Caco-2 (cell line): Measurements from ENCODE around the gene SH2D4B. TPM values are rescaled to one million over a fixed set of nuclear protein-coding genes. Genes with fewer than 3 reads are reported as not detected.

ENCODE experiments used
- BruUV-seq: library from RNA; stranded (reverse); fragments of 400-500 nt; replicated peaks from 2 replicates; lab custom pipeline; 2021; lab: Mats Ljungman, UMichigan
- CTCF ChIA-PET: fragments of 300-600 bp; sonication (Branson Sonifier 250); formaldehyde crosslinking; loops from one replicate; lab custom pipeline; 2022; ENCODE audit warnings: antibody characterized with exemption; lab: Charles Lee
- POLR2A ChIA-PET: fragments of 300-600 bp; sonication (Branson Sonifier 250); formaldehyde crosslinking; loops from one replicate; lab custom pipeline; 2022; ENCODE audit warnings: antibody characterized with exemption; lab: Charles Lee
- DNase-seq, 2 experiments: peaks; one replicate each; pipeline versions ENCODE4 v3.0.0 to v3.0.0-alpha.2; 2020 to 2022
- H3K27me3 ChIP-seq: replicated peaks from 2 replicates; pipeline ENCODE4 v1.6.0; 2011; ENCODE audit warnings: low read length; ENCODE audit not compliant: control insufficient read depth, insufficient read depth
- H3K36me3 ChIP-seq: 2 replicates; pipeline ENCODE4 v1.5.1; 2011; ENCODE audit warnings: low read length; ENCODE audit not compliant: control insufficient read depth, insufficient read depth
- H3K4me1 ChIP-seq: fragments of 250-450 bp; sonication (Bioruptor Pico); 2 replicates; pipeline ENCODE4 v1.5.1; 2020; ENCODE audit warnings: mild to moderate bottlenecking
- H3K4me3 ChIP-seq: 2 replicates; pipeline ENCODE4 v1.5.1; 2011; ENCODE audit warnings: low read depth, mild to moderate bottlenecking, control low read depth, low read length
- H3K9me3 ChIP-seq: fragments of 250-450 bp; sonication (Bioruptor Pico); 2 replicates; pipeline ENCODE4 v1.5.1; 2020; ENCODE audit warnings: mild to moderate bottlenecking, moderate library complexity
- H3K27ac Mint-ChIP-seq: one replicate; pipeline ENCODE4 v1.8.0; 2022; ENCODE audit warnings: mixed read lengths; ENCODE audit not compliant: unreplicated experiment
- H3K27me3 Mint-ChIP-seq: one replicate; pipeline ENCODE4 v1.8.0; 2022; ENCODE audit warnings: mixed read lengths; ENCODE audit not compliant: insufficient read depth, unreplicated experiment
- H3K36me3 Mint-ChIP-seq: one replicate; pipeline ENCODE4 v1.8.0; 2022; ENCODE audit warnings: mild to moderate bottlenecking, mixed read lengths; ENCODE audit not compliant: insufficient read depth, unreplicated experiment
- H3K4me1 Mint-ChIP-seq: one replicate; pipeline ENCODE4 v1.8.0; 2022; ENCODE audit warnings: low read depth, mixed read lengths; ENCODE audit not compliant: unreplicated experiment
- H3K4me3 Mint-ChIP-seq: one replicate; pipeline ENCODE4 v1.8.0; 2022; ENCODE audit warnings: mild to moderate bottlenecking, moderate library complexity, mixed read lengths; ENCODE audit not compliant: unreplicated experiment
- H3K9me3 Mint-ChIP-seq: one replicate; pipeline ENCODE4 v1.8.0; 2022; ENCODE audit warnings: mixed read lengths; ENCODE audit not compliant: unreplicated experiment
- intact Hi-C: fragments of 100-400 bp; cut with micrococcal nuclease; formaldehyde crosslinking; loops from one replicate; pipeline ENCODE4 v1.10.0; 2022; ENCODE audit not compliant: unreplicated experiment
- total RNA-seq: library from RNA; stranded (reverse); gene quantifications from 2 replicates; pipeline ENCODE4 v1.2.3, GENCODE V29; 2022
- TF ChIP-seq, protein P1 (sequence below), 2 experiments: fragments of 200-600 bp in 1 of 2; IDR thresholded peaks; 1 replicate in 1 of 2; 2 replicates in 1 of 2; pipeline versions ENCODE4 v1.5.1 to v1.8.0; 2011 to 2022; ENCODE audit warnings: antibody characterized with exemption in 1 of 2, control low read depth in 1 of 2, inconsistent platforms in 1 of 2, low read depth in 1 of 2, low read length in 1 of 2, mild to moderate bottlenecking in 1 of 2, moderate library complexity in 1 of 2; ENCODE audit not compliant: insufficient read depth in 1 of 2, severe bottlenecking in 1 of 2, unreplicated experiment in 1 of 2

Gene SH2D4B
- total RNA-seq, 1 experiment from 2014 or later = 0.23 TPM

DNA sequence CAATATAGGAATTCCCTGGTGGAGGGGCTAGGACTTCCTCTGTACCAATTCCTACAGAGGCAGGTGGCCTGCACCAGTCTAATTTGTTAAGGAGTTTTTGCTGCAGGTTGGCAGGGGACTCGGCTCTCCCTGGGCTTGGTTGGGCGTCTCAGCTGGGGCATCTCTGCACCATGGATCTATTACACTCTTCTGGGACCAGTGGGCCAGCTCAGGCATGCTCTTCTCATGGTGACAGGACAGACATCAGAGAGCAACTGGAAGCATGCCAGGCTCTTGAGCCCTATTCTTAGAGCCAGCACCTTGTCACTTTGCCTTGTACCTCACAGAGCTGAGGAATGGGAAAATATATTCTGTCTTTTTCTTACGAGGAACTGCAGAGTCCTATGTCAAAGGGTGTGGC, 74.6 kb downstream of the SH2D4B start:
- H3K36me3 ChIP-seq = no peaks in the 10 kb centered on the region
- no peaks in the 10 kb centered on the region for H3K36me3 Mint-ChIP-seq
- TF ChIP-seq, protein P1, sequence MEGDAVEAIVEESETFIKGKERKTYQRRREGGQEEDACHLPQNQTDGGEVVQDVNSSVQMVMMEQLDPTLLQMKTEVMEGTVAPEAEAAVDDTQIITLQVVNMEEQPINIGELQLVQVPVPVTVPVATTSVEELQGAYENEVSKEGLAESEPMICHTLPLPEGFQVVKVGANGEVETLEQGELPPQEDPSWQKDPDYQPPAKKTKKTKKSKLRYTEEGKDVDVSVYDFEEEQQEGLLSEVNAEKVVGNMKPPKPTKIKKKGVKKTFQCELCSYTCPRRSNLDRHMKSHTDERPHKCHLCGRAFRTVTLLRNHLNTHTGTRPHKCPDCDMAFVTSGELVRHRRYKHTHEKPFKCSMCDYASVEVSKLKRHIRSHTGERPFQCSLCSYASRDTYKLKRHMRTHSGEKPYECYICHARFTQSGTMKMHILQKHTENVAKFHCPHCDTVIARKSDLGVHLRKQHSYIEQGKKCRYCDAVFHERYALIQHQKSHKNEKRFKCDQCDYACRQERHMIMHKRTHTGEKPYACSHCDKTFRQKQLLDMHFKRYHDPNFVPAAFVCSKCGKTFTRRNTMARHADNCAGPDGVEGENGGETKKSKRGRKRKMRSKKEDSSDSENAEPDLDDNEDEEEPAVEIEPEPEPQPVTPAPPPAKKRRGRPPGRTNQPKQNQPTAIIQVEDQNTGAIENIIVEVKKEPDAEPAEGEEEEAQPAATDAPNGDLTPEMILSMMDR (IDR thresholded peaks at IDR 0.05; ENCODE audit: insufficient read depth in 1 of 2, low read depth in 1 of 2, low read length in 1 of 2, severe bottlenecking in 1 of 2, unreplicated experiment in 1 of 2) = no peak
- no peak overlapping the region for H3K4me3 Mint-ChIP-seq
- no peak overlapping the region for H3K27ac Mint-ChIP-seq
- ChIA-PET POLR2A (no interaction called here), CTCF (no interaction called here)
- BruUV-seq = no TSS peak
- intact Hi-C loops = no loop called here
- H3K9me3 ChIP-seq = no peaks in the 10 kb centered on the region
- H3K4me3 ChIP-seq = no peak overlapping the region
- H3K9me3 Mint-ChIP-seq = no peaks in the 10 kb centered on the region
- DNase-seq = no peak
- no peaks in the 10 kb centered on the region for H3K4me1 Mint-ChIP-seq
- no peaks in the 10 kb centered on the region for H3K27me3 ChIP-seq
- H3K4me1 ChIP-seq = no peaks in the 10 kb centered on the region
- H3K27me3 Mint-ChIP-seq = peaks cover 3% of the 10 kb centered on the region

DNA sequence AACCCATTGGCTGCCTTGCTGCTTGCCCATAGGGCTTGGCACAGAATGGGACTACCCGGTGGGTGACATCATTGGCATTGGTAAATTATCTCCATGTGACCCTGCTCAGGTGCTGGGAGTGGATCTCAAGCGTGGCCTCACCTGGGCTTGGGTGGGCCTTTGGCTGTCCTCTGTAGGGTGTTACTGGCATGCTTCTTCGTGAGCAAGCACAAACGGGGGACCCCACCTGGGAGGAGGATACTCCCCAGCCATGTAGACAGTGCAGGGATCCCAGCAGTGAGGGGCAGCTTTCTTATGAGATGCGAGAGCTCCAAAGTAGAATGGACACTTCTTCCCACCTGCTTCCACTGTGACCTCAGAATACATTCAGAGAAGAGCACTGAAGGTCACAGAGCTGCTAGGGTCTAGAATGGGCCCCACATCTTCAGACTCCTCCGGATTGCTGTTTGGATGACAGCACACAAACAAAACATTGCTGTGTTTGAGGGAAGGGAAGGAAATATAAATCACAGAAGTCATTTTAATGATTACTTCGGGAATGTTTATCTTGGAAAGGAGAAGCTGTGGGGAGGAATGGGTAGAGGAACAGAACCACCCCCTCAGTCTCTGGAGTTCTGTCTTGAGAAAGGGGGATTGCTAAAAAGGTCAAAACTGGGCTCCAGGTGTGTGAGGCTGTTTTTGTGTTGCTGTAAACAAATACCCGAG, 75.9 kb downstream of the SH2D4B start:
- ChIA-PET POLR2A (no interaction called here), CTCF (interaction anchor here (0.5 kb wide), 1 partner anchor 225 kb away, joined by 3 read pairs; no protein-coding TSS in a partner anchor)
- intact Hi-C loops = loop anchor here (2.0 kb wide), 1 partner anchor 169 kb away; no protein-coding TSS in a partner anchor
- BruUV-seq = no TSS peak
- H3K36me3 ChIP-seq = no peaks in the 10 kb centered on the region
- Mint-ChIP-seq H3K4me3 (no peak overlapping the region), H3K9me3 (no peaks in the 10 kb centered on the region), H3K27ac (no peak overlapping the region), H3K27me3 (peaks cover 3% of the 10 kb centered on the region), H3K4me1 (no peaks in the 10 kb centered on the region), H3K36me3 (no peaks in the 10 kb centered on the region)
- TF ChIP-seq, protein P1 (IDR thresholded peaks at IDR 0.05; ENCODE audit: insufficient read depth in 1 of 2, low read depth in 1 of 2, low read length in 1 of 2, severe bottlenecking in 1 of 2, unreplicated experiment in 1 of 2) = no peak
- no peaks in the 10 kb centered on the region for H3K27me3 ChIP-seq
- no peak for DNase-seq
- no peaks in the 10 kb centered on the region; the same call in 1 of the 2 replicates for H3K4me1 ChIP-seq
- no peak overlapping the region for H3K4me3 ChIP-seq
- H3K9me3 ChIP-seq = no peaks in the 10 kb centered on the region

DNA sequence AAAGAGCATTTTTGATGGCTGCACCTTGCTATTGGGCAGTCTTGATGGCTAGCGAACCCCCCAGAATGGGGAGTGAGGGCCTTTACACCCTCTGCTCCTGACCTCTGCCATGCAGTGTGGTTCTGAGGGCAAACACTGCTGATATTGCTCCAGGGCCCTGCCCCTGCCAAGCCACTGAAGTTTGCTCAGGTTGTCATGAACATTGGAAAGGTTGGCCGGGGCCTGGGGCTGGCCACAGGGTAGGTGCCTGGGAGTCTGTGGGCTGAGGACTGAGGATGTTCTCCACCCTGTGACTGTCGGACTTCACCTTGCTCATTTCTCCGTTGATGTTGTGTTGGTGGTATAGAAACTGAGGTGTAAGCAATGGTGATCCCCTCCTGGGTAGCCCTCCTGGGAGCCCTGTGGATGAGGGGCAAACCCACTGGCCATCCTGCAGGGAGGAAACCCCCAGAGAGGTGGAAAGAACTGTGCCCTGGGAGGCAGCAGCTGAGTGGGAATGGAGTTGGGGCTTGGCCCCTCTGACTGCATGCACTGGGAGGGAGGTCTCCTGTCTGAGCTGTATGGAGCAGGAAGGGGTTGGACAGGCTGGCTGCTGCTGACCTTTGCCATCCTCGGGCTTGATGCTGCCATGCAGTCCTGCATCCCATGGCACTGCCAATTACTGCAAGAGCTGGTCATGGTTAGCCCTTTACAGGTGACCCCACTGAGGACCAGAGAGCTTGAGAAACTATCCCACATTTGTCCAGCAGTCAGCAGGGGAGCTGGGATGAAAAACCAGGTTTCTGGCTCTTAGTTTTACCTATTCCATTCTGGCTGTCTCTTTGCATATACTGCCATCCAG, 77.1 kb downstream of the SH2D4B start:
- peaks cover 3% of the 10 kb centered on the region for H3K27me3 Mint-ChIP-seq
- BruUV-seq = no TSS peak
- H3K27ac Mint-ChIP-seq = no peak overlapping the region
- TF ChIP-seq, protein P1 (IDR thresholded peaks at IDR 0.05; ENCODE audit: insufficient read depth in 1 of 2, low read depth in 1 of 2, low read length in 1 of 2, severe bottlenecking in 1 of 2, unreplicated experiment in 1 of 2) = no peak
- DNase-seq = no peak
- POLR2A ChIA-PET = no interaction called here
- H3K4me3 ChIP-seq = no peak overlapping the region
- H3K36me3 Mint-ChIP-seq = no peaks in the 10 kb centered on the region
- H3K4me3 Mint-ChIP-seq = no peak overlapping the region
- no peaks in the 10 kb centered on the region; the same call in 1 of the 2 replicates for H3K4me1 ChIP-seq
- no peaks in the 10 kb centered on the region for H3K9me3 ChIP-seq
- no peaks in the 10 kb centered on the region for H3K27me3 ChIP-seq
- intact Hi-C loops = loop anchor here (1.0 to 2.0 kb wide), 2 partner anchors 165 to 170 kb away; no protein-coding TSS in a partner anchor
- H3K9me3 Mint-ChIP-seq = no peaks in the 10 kb centered on the region
- no peaks in the 10 kb centered on the region for H3K36me3 ChIP-seq
- CTCF ChIA-PET = no interaction called here
- no peaks in the 10 kb centered on the region for H3K4me1 Mint-ChIP-seq
